HG03045 (cell line): Measurements from ENCODE around the gene TST.

Experiments
- ATAC-seq: cut with Tn5 transposase; IDR thresholded peaks from one replicate; pipeline ENCODE4 v1.9.1; 2021; ENCODE audit warnings: mild to moderate bottlenecking, moderate library complexity; ENCODE audit not compliant: unreplicated experiment

TST gene

GRCh38 chr22:37019309-37020191, at the start of gene TST, which contains the start of gene MPST:
TST (minus strand) TSS chr22:37019447; CDS start chr22:37018732, 715 bp downstream.
MPST (plus strand) TSS chr22:37019742; CDS start chr22:37019837, 95 bp downstream.
- ATAC-seq, result no peak

- ATAC-seq, result no peak
These were observed 49.6 kb upstream of the TST start for GRCh38 chr22:37068859-37069258.

GRCh38 chr22:37067428-37067827, 48.2 kb upstream of the TST start:
- ATAC-seq, result no peak

GRCh38 chr22:37065961-37066360, 46.7 kb upstream of the TST start:
- no peak for ATAC-seq

GRCh38 chr22:37065180-37065579, 45.9 kb upstream of the TST start:
- no peak for ATAC-seq

- no peak for ATAC-seq
These were observed 45.3 kb upstream of the TST start for GRCh38 chr22:37064553-37064952.

- ATAC-seq, result no peak
These were observed 44.5 kb upstream of the TST start for GRCh38 chr22:37063431-37064420.

- ATAC-seq, result no peak
These were observed 43.6 kb upstream of the TST start for GRCh38 chr22:37062702-37063381.

- ATAC-seq, result no peak
These were observed 43.1 kb upstream of the TST start for GRCh38 chr22:37062376-37062675.

- ATAC-seq, result no peak
These were observed 42.5 kb upstream of the TST start for GRCh38 chr22:37061611-37062375.

- no peak for ATAC-seq
These were observed 41.8 kb upstream of the TST start for GRCh38 chr22:37060801-37061610.

GRCh38 chr22:37059876-37060449, 40.7 kb upstream of the TST start:
- ATAC-seq, result no peak

GRCh38 chr22:37058917-37059701, 39.9 kb upstream of the TST start:
- no peak for ATAC-seq

- no peak for ATAC-seq
These were observed 38.7 kb upstream of the TST start for GRCh38 chr22:37057796-37058510.

GRCh38 chr22:37057226-37057625, 38.0 kb upstream of the TST start:
- ATAC-seq, result no peak

GRCh38 chr22:37056246-37056645, 37.0 kb upstream of the TST start:
- ATAC-seq, result no peak

- ATAC-seq, result no peak
These were observed 35.5 kb upstream of the TST start for GRCh38 chr22:37054600-37055365.
